Brain microvascular endothelial cell (primary cell): Measurements from ENCODE around the gene ZCCHC14.
A peak's percentile ranks its signal among the peaks of the same experiment; 100 is the strongest.

ENCODE experiments used
- DNase-seq: peaks from one replicate; pipeline ENCODE4 v3.0.0-alpha.2; 2020
- H3K27ac ChIP-seq: fragments of 250-450 bp; sonication (Bioruptor Pico); 2 replicates; pipeline ENCODE4 v1.5.1; 2020; ENCODE audit warnings: mild to moderate bottlenecking, moderate library complexity
- H3K27me3 ChIP-seq: fragments of 250-450 bp; sonication (Bioruptor Pico); replicated peaks from 2 replicates; pipeline ENCODE4 v1.5.1; 2020; ENCODE audit warnings: mild to moderate bottlenecking
- H3K36me3 ChIP-seq: fragments of 250-450 bp; sonication (Bioruptor Pico); replicated peaks from 2 replicates; pipeline ENCODE4 v1.5.1; 2020; ENCODE audit warnings: mild to moderate bottlenecking
- H3K4me3 ChIP-seq: 2 replicates; pipeline ENCODE4 v1.5.1; 2011; ENCODE audit warnings: low read depth, mild to moderate bottlenecking, control low read depth, low read length, moderate library complexity
- CTCF ChIP-seq: IDR thresholded peaks from 2 replicates; pipeline ENCODE4 v1.5.1; 2011; ENCODE audit warnings: low read depth, mild to moderate bottlenecking, moderate library complexity, low read length, control low read depth, inconsistent platforms; ENCODE audit errors: missing control alignments
- in situ Hi-C: cut with HindIII; loops from 2 replicates; pipeline ENCODE4 v1.10.0; 2017; ENCODE audit warnings: low sequenced_read_pairs, low pct_ligation_motif_present

Gene ZCCHC14

GRCh38 chr16:87492721-87493607, at the start of gene ZCCHC14:
Gene ZCCHC14 (minus strand): TSS chr16:87493024. CDS start chr16:87492238, 786 bp downstream.
- H3K27ac ChIP-seq, result peak within 1 kb of the TSS; percentile 45
- H3K36me3 ChIP-seq, result no peaks in the 10 kb centered on the region
- peak; percentile 98 for DNase-seq
- in situ Hi-C loops, result no loop called here
- no peak for TF ChIP-seq CTCF
- peak within 1 kb of the TSS; percentile 57 for H3K4me3 ChIP-seq
- H3K27me3 ChIP-seq, result no peaks in the 10 kb centered on the region

GRCh38 chr16:87541872-87542234, 49.0 kb upstream of the ZCCHC14 start:
- Histone ChIP-seq H3K36me3 (no peaks in the 10 kb centered on the region), H3K4me3 (peak overlapping the region; percentile 13), H3K27ac (peak overlapping the region; percentile 78), H3K27me3 (no peaks in the 10 kb centered on the region)
- in situ Hi-C loops, result no loop called here
- peak; percentile 22 for DNase-seq
- no peak for TF ChIP-seq CTCF

- TF ChIP-seq CTCF, result no peak
- in situ Hi-C loops, result no loop called here
- Histone ChIP-seq H3K27ac (peak overlapping the region; percentile 78), H3K27me3 (no peaks in the 10 kb centered on the region), H3K4me3 (peak overlapping the region; percentile 26), H3K36me3 (no peaks in the 10 kb centered on the region)
- DNase-seq, result peak; percentile 94
These were observed 48.5 kb upstream of the ZCCHC14 start for GRCh38 chr16:87541147-87541871.

- H3K27me3 ChIP-seq, result no peaks in the 10 kb centered on the region
- in situ Hi-C loops, result no loop called here
- DNase-seq, result no peak
- no peak for TF ChIP-seq CTCF
- H3K36me3 ChIP-seq, result no peaks in the 10 kb centered on the region
- peak overlapping the region; percentile 78 for H3K27ac ChIP-seq
- H3K4me3 ChIP-seq, result peak overlapping the region; percentile 26
These were observed 48.0 kb upstream of the ZCCHC14 start for GRCh38 chr16:87540897-87541146.

GRCh38 chr16:87540072-87540896, 47.5 kb upstream of the ZCCHC14 start:
- Histone ChIP-seq H3K4me3 (no peak overlapping the region), H3K27ac (peak overlapping the region; percentile 78), H3K36me3 (no peaks in the 10 kb centered on the region), H3K27me3 (no peaks in the 10 kb centered on the region)
- in situ Hi-C loops, result no loop called here
- TF ChIP-seq CTCF, result no peak
- DNase-seq, result no peak
